Activated CD4-positive, alpha-beta T cell treated with anti-CD3 and anti-CD28 coated beads for 24 hours (primary cell): ENCODE results near the gene TMEM247.

Source experiments
- DNase-seq, 2 donors: peaks; one replicate each; pipeline ENCODE4 v3.0.0-alpha.2; 2020; ENCODE audit warnings: low read depth in 2 of 2

TMEM247 gene

GRCh38 chr2:46488389-46488788, 9.0 kb downstream of the TMEM247 start:
- no peak for DNase-seq

GRCh38 chr2:46489423-46490174, 10.2 kb downstream of the TMEM247 start:
- no peak for DNase-seq

- DNase-seq: no peak
Measured at GRCh38 chr2:46490521-46491141, 11.3 kb downstream of the TMEM247 start.

GRCh38 chr2:46492301-46492700, 12.9 kb downstream of the TMEM247 start:
- DNase-seq: no peak

GRCh38 chr2:46493241-46493970, 14.0 kb downstream of the TMEM247 start:
- no peak for DNase-seq

- DNase-seq: no peak
Measured at GRCh38 chr2:46493971-46494250, 14.5 kb downstream of the TMEM247 start.

- no peak for DNase-seq
Measured at GRCh38 chr2:46494596-46494995, 15.2 kb downstream of the TMEM247 start.

GRCh38 chr2:46495231-46496030, 16.1 kb downstream of the TMEM247 start:
- DNase-seq: no peak

GRCh38 chr2:46497766-46498165, 18.4 kb downstream of the TMEM247 start:
- DNase-seq: no peak

GRCh38 chr2:46498681-46499080, 19.3 kb downstream of the TMEM247 start:
- DNase-seq: no peak

GRCh38 chr2:46499392-46499785, 20.0 kb downstream of the TMEM247 start:
- DNase-seq: no peak

GRCh38 chr2:46500801-46501200, 21.4 kb downstream of the TMEM247 start:
- no peak for DNase-seq

- no peak for DNase-seq
Measured at GRCh38 chr2:46502291-46502885, 23.0 kb downstream of the TMEM247 start.

- no peak for DNase-seq
Measured at GRCh38 chr2:46503686-46504085, 24.3 kb downstream of the TMEM247 start.

- no peak for DNase-seq
Measured at GRCh38 chr2:46504221-46504620, 24.9 kb downstream of the TMEM247 start.

GRCh38 chr2:46504685-46505471, 25.5 kb downstream of the TMEM247 start:
- no peak for DNase-seq

- no peak for DNase-seq
Measured at GRCh38 chr2:46505472-46505783, 26.1 kb downstream of the TMEM247 start.

- no peak for DNase-seq
Measured at GRCh38 chr2:46506131-46506706, 26.9 kb downstream of the TMEM247 start.

- no peak for DNase-seq
Measured at GRCh38 chr2:46508312-46508711, 28.9 kb downstream of the TMEM247 start.

- no peak for DNase-seq
Measured at GRCh38 chr2:46508759-46509158, 29.4 kb downstream of the TMEM247 start.

- no peak for DNase-seq
Measured at GRCh38 chr2:46509804-46510203, 30.4 kb downstream of the TMEM247 start.
